ENCODE results near the gene DPPA5. TPM values are rescaled to one million over a fixed set of nuclear protein-coding genes. Genes with fewer than 3 reads are reported as not detected.
"Not testable (repeated sequence)": the region's sequence is repeated elsewhere in the genome, so short reads cannot be mapped to it uniquely, and the experiment has no call there.

The DPPA5 gene
- total and polyA plus RNA-seq, 9 donors = 0.68 TPM; not detected in 8

DNA sequence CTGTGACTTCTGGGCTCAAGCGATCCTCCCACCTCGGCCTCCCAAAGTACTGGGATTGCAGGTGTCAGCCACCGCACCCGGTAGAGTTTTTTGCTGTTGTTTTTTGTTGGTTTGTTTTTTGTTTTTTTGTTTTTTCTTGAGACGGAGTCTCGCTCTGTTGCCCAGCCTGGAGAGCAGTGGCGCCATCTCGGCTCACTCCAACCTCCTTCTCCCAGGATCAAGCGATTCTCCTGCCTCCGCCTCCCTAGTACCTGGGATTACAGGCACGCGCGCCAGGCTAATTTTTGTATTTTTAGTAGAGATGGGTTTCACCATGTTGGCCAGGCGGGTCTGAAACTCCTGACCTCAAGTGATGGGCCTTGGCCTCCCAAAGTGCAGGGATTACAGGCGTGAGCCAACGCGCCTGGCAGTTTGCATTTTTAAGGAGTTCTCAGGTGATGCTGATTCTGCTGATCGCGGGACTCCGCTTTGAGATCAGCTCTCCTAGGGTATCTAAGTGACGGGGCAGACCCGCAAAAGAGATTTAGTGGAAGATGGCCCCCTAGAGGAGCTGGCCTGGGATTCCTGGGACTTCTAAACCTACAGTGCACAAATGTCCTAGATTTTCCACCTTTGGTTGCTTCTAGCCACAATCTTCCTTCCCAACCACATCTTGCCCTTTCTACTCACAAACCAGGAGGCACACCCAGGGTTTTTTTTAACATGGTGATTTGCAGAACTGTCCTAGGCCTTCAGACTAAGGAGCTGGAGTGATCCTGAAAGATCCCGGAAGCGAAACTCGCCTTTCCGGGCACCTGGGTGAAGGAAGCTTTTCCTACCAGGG lies 45.2 kb downstream of the DPPA5 start:
- WGBS, 3 donors = 81 to 82% (median 82%) methylated on average over 26 of the region's 26 CpGs
- H3K27ac ChIP-seq = no peak overlapping the region
- TF ChIP-seq, protein P1, sequence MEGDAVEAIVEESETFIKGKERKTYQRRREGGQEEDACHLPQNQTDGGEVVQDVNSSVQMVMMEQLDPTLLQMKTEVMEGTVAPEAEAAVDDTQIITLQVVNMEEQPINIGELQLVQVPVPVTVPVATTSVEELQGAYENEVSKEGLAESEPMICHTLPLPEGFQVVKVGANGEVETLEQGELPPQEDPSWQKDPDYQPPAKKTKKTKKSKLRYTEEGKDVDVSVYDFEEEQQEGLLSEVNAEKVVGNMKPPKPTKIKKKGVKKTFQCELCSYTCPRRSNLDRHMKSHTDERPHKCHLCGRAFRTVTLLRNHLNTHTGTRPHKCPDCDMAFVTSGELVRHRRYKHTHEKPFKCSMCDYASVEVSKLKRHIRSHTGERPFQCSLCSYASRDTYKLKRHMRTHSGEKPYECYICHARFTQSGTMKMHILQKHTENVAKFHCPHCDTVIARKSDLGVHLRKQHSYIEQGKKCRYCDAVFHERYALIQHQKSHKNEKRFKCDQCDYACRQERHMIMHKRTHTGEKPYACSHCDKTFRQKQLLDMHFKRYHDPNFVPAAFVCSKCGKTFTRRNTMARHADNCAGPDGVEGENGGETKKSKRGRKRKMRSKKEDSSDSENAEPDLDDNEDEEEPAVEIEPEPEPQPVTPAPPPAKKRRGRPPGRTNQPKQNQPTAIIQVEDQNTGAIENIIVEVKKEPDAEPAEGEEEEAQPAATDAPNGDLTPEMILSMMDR (IDR thresholded peaks at IDR 0.05) = no peak
- TF ChIP-seq EP300 (IDR thresholded peaks at IDR 0.05) (no peak), POLR2A (IDR thresholded peaks at IDR 0.05) (no peak)

DNA sequence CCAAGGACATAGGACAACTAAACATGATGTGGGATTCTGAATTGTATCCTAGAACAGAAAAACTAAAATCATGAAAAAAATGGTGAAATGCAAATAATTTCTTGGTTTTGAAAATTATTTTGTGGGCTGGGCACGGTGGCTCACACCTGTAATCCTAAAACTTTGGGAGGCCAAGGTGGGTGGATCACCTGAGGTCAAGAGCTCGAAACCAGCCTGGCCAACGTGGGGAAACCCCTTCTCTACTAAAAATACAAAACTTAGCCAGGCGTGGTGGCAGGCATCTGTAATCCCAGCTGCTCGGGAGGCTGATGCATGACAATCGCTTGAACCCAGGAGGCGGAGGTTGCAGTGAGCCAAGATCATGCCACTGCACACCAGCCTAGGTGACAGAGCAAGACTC lies 50.3 kb downstream of the DPPA5 start:
- H3K4me1 ChIP-seq (ENCODE audit: insufficient read depth); H3K27me3 ChIP-seq; DNase-seq; H3K27ac ChIP-seq; H3K9me3 ChIP-seq; intact Hi-C loops (cut with DNase I); H3K36me3 ChIP-seq; H3K4me3 ChIP-seq: not testable (repeated sequence)
- WGBS, 3 donors = 87 to 94% (median 94%) methylated on average over 7 of the region's 7 CpGs

More for the DNA sequence above, 45.2 kb downstream of the DPPA5 start:
- DNase-seq = no peak
- H3K27me3 ChIP-seq = no peaks in the 10 kb centered on the region
- intact Hi-C loops (cut with DNase I) = no loop called here
- no peaks in the 10 kb centered on the region for H3K36me3 ChIP-seq
- H3K9me3 ChIP-seq = no peaks in the 10 kb centered on the region
- no peaks in the 10 kb centered on the region for H3K4me1 ChIP-seq (ENCODE audit: insufficient read depth)
- H3K4me3 ChIP-seq = peak overlapping the region; percentile 51

Small RNA genes within 50 kb of the gene (small RNA-seq; reads per million reads assigned to genes)
- gene RPL39P3 = not detected

Other genes with a start within 250 kb of the DPPA5 start
- under 1 TPM in 1 of 7 donors, not detected in 6; 0.40 TPM for gene KHDC1L, start 128.8 kb downstream of the DPPA5 start, total RNA-seq
- gene KHDC1L, start 128.8 kb downstream of the DPPA5 start, polyA plus RNA-seq = not detected
- gene KHDC1, start 91.1 kb downstream of the DPPA5 start, total RNA-seq = 1 to 10 TPM; 1.3 to 4.6 (median 3.3) TPM
- 1 to 10 TPM; 3.0 to 3.6 TPM for gene KHDC1, start 91.1 kb downstream of the DPPA5 start, polyA plus RNA-seq
- not detected for gene KHDC3L, start 8.4 kb upstream of the DPPA5 start, total RNA-seq
- gene KHDC3L, start 8.4 kb upstream of the DPPA5 start, polyA plus RNA-seq = under 1 TPM in 1 of 2 donors, not detected in 1; 0.73 TPM
- gene OOEP, start 15.6 kb upstream of the DPPA5 start, total RNA-seq = under 1 TPM in 2 of 7 donors, not detected in 5; 0.25 to 0.69 TPM
- 1 to 10 TPM in 1 of 2 donors, under 1 TPM in 1; 0.43 to 1.5 TPM for gene OOEP, start 15.6 kb upstream of the DPPA5 start, polyA plus RNA-seq
- gene DDX43, start 40.6 kb upstream of the DPPA5 start, total RNA-seq = 1 to 10 TPM in 5 of 7 donors, under 1 TPM in 2; 0.88 to 3.6 (median 1.3) TPM
- gene DDX43, start 40.6 kb upstream of the DPPA5 start, polyA plus RNA-seq = 1 to 10 TPM in 1 of 2 donors, under 1 TPM in 1; 0.83 to 2.4 TPM
- 1 to 10 TPM; 1.2 to 4.4 (median 2.8) TPM for gene CGAS, start 98.0 kb upstream of the DPPA5 start, total RNA-seq
- gene CGAS, start 98.0 kb upstream of the DPPA5 start, polyA plus RNA-seq = 1 to 10 TPM; 2.3 to 3.5 TPM
- 10 to 100 TPM; 23.2 to 43.1 (median 32.2) TPM for gene MTO1, start 107.5 kb upstream of the DPPA5 start, total RNA-seq
- 10 to 100 TPM; 19.8 to 20.7 TPM for gene MTO1, start 107.5 kb upstream of the DPPA5 start, polyA plus RNA-seq
- gene EEF1A1, start 166.8 kb upstream of the DPPA5 start, total RNA-seq = over 10,000 TPM; 15,703 to 19,058 (median 16,968) TPM
- gene EEF1A1, start 166.8 kb upstream of the DPPA5 start, polyA plus RNA-seq = over 10,000 TPM; 15,578 to 19,769 TPM